HG03342 (cell line): Measurements from ENCODE around the gene BRPF3.

ENCODE experiments used
- ATAC-seq: cut with Tn5 transposase; IDR thresholded peaks from one replicate; pipeline ENCODE4 v1.9.1; 2021; ENCODE audit warnings: mild to moderate bottlenecking, moderate library complexity; ENCODE audit not compliant: unreplicated experiment

Gene BRPF3

GRCh38 chr6:36227379-36228228 lies 31.1 kb downstream of the BRPF3 start:
- ATAC-seq: no peak

GRCh38 chr6:36229223-36229622 lies 32.7 kb downstream of the BRPF3 start:
- no peak for ATAC-seq

DNA sequence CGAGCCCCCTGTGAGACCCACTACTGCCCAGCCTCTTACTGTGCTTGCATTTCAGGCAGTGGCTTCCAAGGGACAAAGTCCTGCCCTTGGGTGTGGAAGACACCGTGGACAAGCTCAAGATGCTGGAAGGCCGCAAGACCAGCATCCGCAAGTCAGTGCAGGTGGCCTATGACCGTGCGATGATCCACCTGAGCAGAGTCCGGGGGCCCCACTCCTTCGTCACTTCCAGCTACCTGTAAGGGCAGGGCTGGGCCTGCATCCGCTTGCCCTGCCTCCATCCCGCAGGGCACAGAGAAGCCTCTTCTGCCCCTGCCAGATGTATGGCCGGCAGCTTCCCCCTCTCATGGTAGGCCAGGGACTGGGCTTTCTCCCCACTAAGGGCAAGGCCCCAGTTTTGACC lies 33.8 kb downstream of the BRPF3 start:
- no peak for ATAC-seq

- ATAC-seq: no peak
Observed at GRCh38 chr6:36232172-36232571, 35.6 kb downstream of the BRPF3 start.

GRCh38 chr6:36235309-36235708 lies 38.8 kb downstream of the BRPF3 start:
- no peak for ATAC-seq

GRCh38 chr6:36235862-36236261 lies 39.3 kb downstream of the BRPF3 start:
- no peak for ATAC-seq

DNA sequence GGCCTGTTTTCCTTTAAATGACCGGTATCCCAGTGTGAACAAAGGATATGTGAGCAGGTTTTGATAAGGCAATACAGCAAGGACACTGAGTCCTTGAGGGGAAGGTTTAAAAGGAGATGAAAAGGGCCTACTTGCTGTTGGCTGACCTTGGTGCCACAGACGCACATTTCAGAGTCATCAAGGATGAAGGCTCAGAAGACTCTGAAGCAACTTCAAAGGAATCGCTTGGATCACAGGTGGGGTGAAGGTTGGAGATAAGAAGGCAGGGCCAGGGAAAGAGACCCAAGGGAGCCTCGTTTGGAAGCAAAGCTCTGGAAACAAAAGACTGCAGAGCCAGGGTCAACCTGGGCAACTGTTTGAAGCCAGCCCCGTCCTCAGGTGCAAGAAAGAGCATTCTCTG lies 43.2 kb downstream of the BRPF3 start:
- no peak for ATAC-seq

DNA sequence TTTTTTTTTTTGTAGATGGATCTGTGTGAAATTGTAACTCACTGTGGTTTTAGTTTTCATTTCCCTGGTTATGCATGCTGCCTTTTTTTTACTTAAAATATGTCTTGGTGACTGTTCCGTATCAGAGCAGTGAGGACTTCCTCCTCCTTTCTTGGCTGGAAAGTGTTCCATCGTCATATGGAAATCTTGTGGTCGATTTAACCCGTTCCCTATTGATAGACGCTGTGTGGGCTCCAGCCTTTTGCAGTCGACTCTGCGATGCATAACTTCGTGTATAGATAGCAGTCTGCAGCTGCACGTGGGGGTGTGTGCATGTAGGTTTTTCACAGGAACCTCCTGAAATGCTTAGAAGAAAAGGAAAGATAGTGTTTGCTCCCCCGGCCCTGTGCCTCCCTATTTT lies 45.2 kb downstream of the BRPF3 start:
- ATAC-seq: peak; percentile 72

- no peak for ATAC-seq
Observed at GRCh38 chr6:36242161-36242560, 45.6 kb downstream of the BRPF3 start.

- ATAC-seq: no peak
Observed at GRCh38 chr6:36242626-36243025, 46.1 kb downstream of the BRPF3 start.

DNA sequence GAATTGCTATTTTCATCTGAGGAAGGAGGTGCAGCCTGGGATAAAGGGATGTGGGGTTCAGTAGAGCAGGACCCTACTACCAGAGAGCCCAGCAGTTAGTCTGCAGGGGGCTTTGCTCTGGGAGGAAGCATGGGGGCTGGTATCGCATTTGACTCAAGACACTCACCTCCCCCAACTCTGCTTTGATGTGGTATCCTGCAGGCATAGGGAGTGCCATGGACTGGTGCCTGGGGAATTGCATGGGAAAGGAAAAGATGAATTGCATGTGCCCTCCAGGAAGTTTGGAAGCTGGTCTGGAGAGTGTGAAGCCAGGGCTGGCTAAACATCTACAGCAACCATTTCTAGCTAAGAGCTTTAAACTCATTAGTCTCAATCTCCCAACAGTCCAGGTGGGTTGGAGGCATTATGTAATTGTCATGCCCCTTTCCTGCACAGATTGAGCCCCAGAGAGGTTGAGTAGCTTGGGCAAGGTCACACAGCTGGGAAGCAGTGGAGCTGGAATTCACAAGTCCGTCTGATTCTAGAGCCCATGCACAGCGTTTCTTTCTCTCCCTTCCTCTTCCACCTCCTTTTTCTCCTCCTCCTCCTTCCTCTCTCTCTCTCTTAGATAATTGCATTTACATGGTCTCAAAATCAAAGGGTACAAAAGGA lies 47.1 kb downstream of the BRPF3 start:
- ATAC-seq: no peak

GRCh38 chr6:36244641-36245280 lies 48.2 kb downstream of the BRPF3 start:
- no peak for ATAC-seq

DNA sequence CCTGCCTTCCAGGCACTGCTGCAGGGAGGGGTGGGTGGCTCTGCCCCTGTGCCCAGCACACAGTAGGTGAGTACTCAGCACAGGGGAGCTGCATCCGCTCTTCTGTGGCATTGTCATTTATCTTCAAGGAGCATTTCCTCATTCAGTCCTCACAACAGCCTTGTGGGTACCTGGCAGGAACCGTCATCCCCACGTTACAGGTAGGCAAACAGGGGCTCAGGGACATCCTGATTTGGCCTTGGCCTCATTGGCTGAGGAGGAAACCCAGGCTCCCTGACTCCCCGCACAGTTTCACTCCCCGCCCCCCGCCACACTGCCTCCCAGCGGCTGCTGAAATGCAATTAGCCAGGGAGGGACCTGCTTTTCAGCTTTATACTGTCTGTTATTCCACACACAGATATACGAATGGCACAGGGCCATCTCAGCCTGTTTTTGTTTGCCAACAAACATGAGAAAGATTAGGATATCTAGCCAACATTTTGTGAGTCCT lies 49.1 kb downstream of the BRPF3 start:
- ATAC-seq: no peak

- ATAC-seq: no peak
Observed at GRCh38 chr6:36246506-36247268, 50.1 kb downstream of the BRPF3 start.

DNA sequence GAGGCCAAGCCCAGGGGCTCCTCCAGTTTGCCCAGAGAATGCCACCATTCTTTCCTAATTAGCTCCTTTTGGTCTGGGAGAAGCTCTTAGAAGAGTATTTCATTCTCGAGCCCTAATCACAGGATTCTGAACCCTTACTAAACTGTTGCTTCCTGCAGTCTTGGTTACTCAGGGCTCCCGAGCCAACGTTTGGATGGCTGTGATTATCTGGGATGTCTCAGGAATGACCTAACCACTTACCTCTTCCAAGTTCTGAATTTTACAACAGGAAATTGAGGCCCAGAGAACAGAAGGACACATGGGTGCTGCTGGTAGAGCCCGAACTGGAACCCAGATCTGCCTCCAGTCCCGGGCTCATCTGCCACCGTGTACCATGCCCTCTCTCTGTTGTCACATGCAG lies 51.1 kb downstream of the BRPF3 start:
- ATAC-seq: no peak

DNA sequence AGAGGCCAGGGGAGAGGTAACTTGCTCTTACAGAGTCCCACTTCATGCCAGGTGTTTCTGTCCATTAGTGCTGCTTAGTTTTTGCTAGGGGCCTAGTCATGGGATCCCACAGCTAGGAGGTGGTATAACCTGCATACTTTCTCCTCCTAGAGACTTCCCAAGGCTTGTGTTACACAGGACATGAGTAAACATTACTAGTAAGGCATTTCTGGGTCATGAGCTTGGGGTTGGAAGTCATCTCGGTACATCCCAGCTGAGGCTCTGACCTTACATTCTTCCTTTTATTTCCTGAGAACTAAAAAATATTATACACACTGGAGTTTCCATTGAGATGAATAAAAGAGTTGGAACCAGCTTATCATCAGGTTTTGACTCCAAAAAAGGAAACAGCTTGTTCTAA lies 52.4 kb downstream of the BRPF3 start:
- no peak for ATAC-seq

GRCh38 chr6:36249536-36249935 lies 53.0 kb downstream of the BRPF3 start:
- no peak for ATAC-seq

GRCh38 chr6:36252005-36252404 lies 55.5 kb downstream of the BRPF3 start:
- no peak for ATAC-seq

- no peak for ATAC-seq
Observed at GRCh38 chr6:36263390-36264000, 67.0 kb downstream of the BRPF3 start.

- ATAC-seq: no peak
Observed at GRCh38 chr6:36265744-36266143, 69.2 kb downstream of the BRPF3 start.
